Peyer's patch (tissue), 4 donors: Measurements from ENCODE around the gene TM2D3. TPM values are rescaled to one million over a fixed set of nuclear protein-coding genes. Genes with fewer than 3 reads are reported as not detected.
A peak's percentile ranks its signal among the peaks of the same experiment; 100 is the strongest.

Experiments
- DNase-seq, 3 donors: peaks; one replicate each; pipeline ENCODE4 v3.0.0-alpha.2; 2017 to 2019
- H3K27ac ChIP-seq, 4 donors: fragments of 200-600 bp; sonication (generic); one replicate each; pipeline ENCODE4 v1.5.1; 2016 to 2019
- H3K27me3 ChIP-seq, 2 donors: fragments of 200-600 bp; sonication (generic); one replicate each; pipeline ENCODE4 v1.5.1; 2019
- H3K36me3 ChIP-seq, 3 donors: fragments of 200-600 bp; sonication (generic); one replicate each; pipeline ENCODE4 v1.5.1; 2016 to 2019
- H3K4me1 ChIP-seq, 4 donors: fragments of 200-600 bp; sonication (generic); one replicate each; pipeline ENCODE4 v1.5.1; 2016 to 2019
- H3K4me3 ChIP-seq, 4 donors: fragments of 200-600 bp; sonication (generic); 1 replicate in 3 of 4; 2 replicates in 1 of 4; pipeline ENCODE4 v1.5.1; 2016 to 2019; ENCODE audit warnings: mild to moderate bottlenecking in 1 of 4
- H3K9me3 ChIP-seq, 4 donors: fragments of 200-600 bp; sonication (generic); one replicate each; pipeline ENCODE4 v1.5.1; 2016 to 2019; ENCODE audit warnings: mild to moderate bottlenecking in 1 of 4
- CTCF ChIP-seq, 6 experiments: fragments of 450-650 bp in 4 of 6; fragments of 200-600 bp in 2 of 6; sonication (generic) in 1 of 6; IDR thresholded peaks; one replicate each; pipeline ENCODE4 v1.5.1; 2017 to 2019; ENCODE audit warnings: antibody characterized with exemption in 6 of 6, mild to moderate bottlenecking in 3 of 6, moderate library complexity in 1 of 6
- POLR2A ChIP-seq, 2 donors: fragments of 450-650 bp; IDR thresholded peaks; one replicate each; pipeline ENCODE4 v1.5.1; 2017; ENCODE audit warnings: antibody characterized with exemption in 2 of 2, mild to moderate bottlenecking in 2 of 2, moderate library complexity in 2 of 2
- total RNA-seq, 4 donors: library from RNA; depleted of rRNA; stranded (reverse); fragments of >200 nt; gene quantifications; one replicate each; pipeline ENCODE4 v1.1.0, GENCODE V29; 2016

Gene TM2D3
- total RNA-seq, 4 donors from 2014 or later, result 20.8 to 99.9 (median 28.5) TPM

DNA sequence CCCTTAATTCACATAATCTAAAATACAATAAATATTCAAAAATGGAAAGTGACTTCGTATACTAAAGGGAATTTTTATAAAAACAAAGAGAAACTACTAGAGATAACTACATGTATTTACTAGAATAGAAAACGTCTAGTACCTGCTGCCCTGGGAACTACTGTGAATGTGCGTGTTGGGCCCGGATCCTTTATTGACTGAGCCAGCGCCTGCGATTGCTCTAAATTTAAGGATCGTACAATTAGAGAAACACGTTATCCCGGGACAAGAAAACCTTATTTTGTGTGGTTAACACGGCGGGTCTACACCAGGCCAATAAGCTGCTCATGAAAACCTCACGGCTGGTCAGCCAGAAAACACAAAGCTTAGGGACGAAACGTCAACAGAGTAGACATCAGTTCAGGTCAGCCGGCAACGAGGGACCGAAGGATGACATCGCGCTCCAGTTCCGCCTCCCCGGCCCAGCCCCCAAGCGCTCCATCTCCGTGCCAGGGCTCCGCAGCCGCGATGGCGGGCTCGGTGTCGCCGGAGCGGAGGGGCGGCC, 555 bp downstream of the TM2D3 start:
- TF ChIP-seq POLR2A (IDR thresholded peaks at IDR 0.05), result no peak
- no peak for TF ChIP-seq CTCF (IDR thresholded peaks at IDR 0.05)
- peak in 1 of 3 donors; percentile 47 for DNase-seq
- Histone ChIP-seq H3K4me3 (peak overlapping the region; percentile 89 to 98 (median 91)), H3K27me3 (no peaks in the 10 kb centered on the region), H3K4me1 (peaks cover 2 to 31% (median 11%) of the 10 kb centered on the region in 4 donors), H3K36me3 (peaks cover 0 to 30% (median 0%) of the 10 kb centered on the region in 3 donors), H3K27ac (peak overlapping the region; percentile 98 to 100 (median 99)), H3K9me3 (no peaks in the 10 kb centered on the region)

GRCh38 chr15:101650145-101650544, 2.0 kb downstream of the TM2D3 start:
- H3K36me3 ChIP-seq, result peaks cover 0 to 36% (median 0%) of the 10 kb centered on the region in 3 donors
- no peaks in the 10 kb centered on the region for H3K27me3 ChIP-seq
- TF ChIP-seq POLR2A (IDR thresholded peaks at IDR 0.05) (no peak), CTCF (IDR thresholded peaks at IDR 0.05) (no peak)
- no peaks in the 10 kb centered on the region for H3K9me3 ChIP-seq
- H3K27ac ChIP-seq, result no peak overlapping the region
- DNase-seq, result no peak
- H3K4me3 ChIP-seq, result no peak overlapping the region
- peaks cover 2 to 31% (median 11%) of the 10 kb centered on the region in 4 donors for H3K4me1 ChIP-seq

DNA sequence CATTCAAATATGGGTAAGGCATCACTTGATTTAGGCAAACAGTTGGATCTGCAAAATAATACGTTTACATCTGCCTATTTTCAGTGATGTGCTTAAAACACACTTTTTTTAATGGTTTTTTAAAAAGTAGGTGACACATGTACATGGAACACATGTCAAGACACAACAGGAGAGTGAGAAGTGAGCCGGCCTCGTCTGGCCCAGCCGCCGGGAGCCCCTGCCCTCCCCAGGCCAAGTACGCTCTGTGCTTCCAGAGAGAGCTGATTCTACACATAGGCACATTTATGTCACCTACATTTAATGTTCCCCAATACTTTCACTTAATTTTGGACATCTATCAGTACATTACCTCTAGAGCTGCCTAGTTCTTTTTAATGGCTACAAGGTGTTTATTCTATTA, 3.8 kb downstream of the TM2D3 start:
- DNase-seq, result no peak
- peaks cover 0 to 52% (median 0%) of the 10 kb centered on the region in 3 donors for H3K36me3 ChIP-seq

DNA sequence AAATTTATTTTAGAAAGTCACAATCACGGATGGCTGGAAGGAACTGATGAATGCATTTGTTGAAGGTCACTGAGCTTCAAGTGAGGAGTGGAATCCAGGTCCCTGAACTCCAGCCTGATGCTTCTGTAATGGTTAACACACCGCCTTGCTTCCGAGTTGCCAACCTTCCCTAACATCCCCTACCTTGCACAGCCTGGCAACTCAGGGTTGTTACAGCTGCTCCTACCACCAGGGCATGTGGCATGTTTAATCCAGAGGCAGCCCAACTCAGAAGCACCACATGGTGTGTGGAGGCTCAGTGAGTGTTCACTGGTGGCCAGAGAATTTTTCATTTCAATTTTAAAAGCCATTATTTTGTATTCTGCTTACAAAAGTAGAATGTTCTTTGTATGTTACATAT, 4.9 kb downstream of the TM2D3 start:
- no peaks in the 10 kb centered on the region for H3K9me3 ChIP-seq
- H3K27ac ChIP-seq, result no peak overlapping the region
- no peak for DNase-seq
- H3K27me3 ChIP-seq, result no peaks in the 10 kb centered on the region
- H3K36me3 ChIP-seq, result peaks cover 0 to 60% (median 0%) of the 10 kb centered on the region in 3 donors
- TF ChIP-seq CTCF (IDR thresholded peaks at IDR 0.05) (no peak), POLR2A (IDR thresholded peaks at IDR 0.05) (no peak)
- peaks cover 2 to 28% (median 8%) of the 10 kb centered on the region in 4 donors for H3K4me1 ChIP-seq
- no peak overlapping the region for H3K4me3 ChIP-seq

More for the DNA sequence above, 3.8 kb downstream of the TM2D3 start:
- H3K27ac ChIP-seq, result no peak overlapping the region
- H3K4me1 ChIP-seq, result peaks cover 2 to 30% (median 11%) of the 10 kb centered on the region in 4 donors
- no peaks in the 10 kb centered on the region for H3K9me3 ChIP-seq
- H3K4me3 ChIP-seq, result no peak overlapping the region
- H3K27me3 ChIP-seq, result no peaks in the 10 kb centered on the region
- TF ChIP-seq POLR2A (IDR thresholded peaks at IDR 0.05), result no peak
- no peak for TF ChIP-seq CTCF (IDR thresholded peaks at IDR 0.05)

- Histone ChIP-seq H3K27ac (no peak overlapping the region), H3K9me3 (no peaks in the 10 kb centered on the region), H3K27me3 (no peaks in the 10 kb centered on the region), H3K4me1 (peaks cover 2 to 33% (median 9%) of the 10 kb centered on the region in 4 donors), H3K36me3 (peaks cover 0 to 61% (median 0%) of the 10 kb centered on the region in 3 donors), H3K4me3 (no peak overlapping the region)
- no peak for DNase-seq
- TF ChIP-seq CTCF (IDR thresholded peaks at IDR 0.05) (no peak), POLR2A (IDR thresholded peaks at IDR 0.05) (no peak)
These were observed 5.5 kb downstream of the TM2D3 start for GRCh38 chr15:101646672-101647071.
